Endothelial cell (in vitro differentiated cells): ENCODE data around the gene ARFGEF3. TPM values are rescaled to one million over a fixed set of nuclear protein-coding genes. Genes with fewer than 3 reads are reported as not detected.

Experiments used
- DNase-seq: peaks from one replicate; pipeline ENCODE4 v3.0.0; 2021; ENCODE audit warnings: low spot score
- H3K27ac Mint-ChIP-seq: one replicate; pipeline ENCODE4 v1.8.0; 2021; ENCODE audit warnings: mixed read lengths, inconsistent platforms; ENCODE audit not compliant: unreplicated experiment
- H3K27me3 Mint-ChIP-seq: one replicate; pipeline ENCODE4 v1.8.0; 2021; ENCODE audit warnings: mild to moderate bottlenecking, moderate library complexity, mixed read lengths, inconsistent platforms; ENCODE audit not compliant: unreplicated experiment
- H3K36me3 Mint-ChIP-seq: one replicate; pipeline ENCODE4 v1.8.0; 2021; ENCODE audit warnings: mild to moderate bottlenecking, low read depth, mixed read lengths, inconsistent platforms; ENCODE audit not compliant: unreplicated experiment
- H3K4me1 Mint-ChIP-seq: one replicate; pipeline ENCODE4 v1.8.0; 2021; ENCODE audit warnings: mild to moderate bottlenecking, mixed read lengths, inconsistent platforms; ENCODE audit not compliant: unreplicated experiment
- H3K4me3 Mint-ChIP-seq: one replicate; pipeline ENCODE4 v1.8.0; 2021; ENCODE audit warnings: mild to moderate bottlenecking, mixed read lengths, inconsistent platforms; ENCODE audit not compliant: unreplicated experiment
- H3K9me3 Mint-ChIP-seq: one replicate; pipeline ENCODE4 v1.8.0; 2021; ENCODE audit warnings: mixed read lengths, inconsistent platforms; ENCODE audit not compliant: unreplicated experiment
- total RNA-seq: library from RNA; stranded (reverse); fragmentation: NEBNext Ultra II Directional; extraction: Animal tissue kit (Norgen Biotek cat#: 25700); gene quantifications from one replicate; pipeline ENCODE4 v1.2.1, GENCODE V29; 2021; ENCODE audit not compliant: unreplicated experiment
- TF ChIP-seq, protein P1 (sequence below): fragments of 200-600 bp; sonication (generic); IDR thresholded peaks from one replicate; pipeline ENCODE4 v1.5.0; 2021; ENCODE audit warnings: antibody characterized with exemption; ENCODE audit not compliant: unreplicated experiment

Gene ARFGEF3
- total RNA-seq, 1 donor from 2014 or later, result 6.4 TPM

DNA sequence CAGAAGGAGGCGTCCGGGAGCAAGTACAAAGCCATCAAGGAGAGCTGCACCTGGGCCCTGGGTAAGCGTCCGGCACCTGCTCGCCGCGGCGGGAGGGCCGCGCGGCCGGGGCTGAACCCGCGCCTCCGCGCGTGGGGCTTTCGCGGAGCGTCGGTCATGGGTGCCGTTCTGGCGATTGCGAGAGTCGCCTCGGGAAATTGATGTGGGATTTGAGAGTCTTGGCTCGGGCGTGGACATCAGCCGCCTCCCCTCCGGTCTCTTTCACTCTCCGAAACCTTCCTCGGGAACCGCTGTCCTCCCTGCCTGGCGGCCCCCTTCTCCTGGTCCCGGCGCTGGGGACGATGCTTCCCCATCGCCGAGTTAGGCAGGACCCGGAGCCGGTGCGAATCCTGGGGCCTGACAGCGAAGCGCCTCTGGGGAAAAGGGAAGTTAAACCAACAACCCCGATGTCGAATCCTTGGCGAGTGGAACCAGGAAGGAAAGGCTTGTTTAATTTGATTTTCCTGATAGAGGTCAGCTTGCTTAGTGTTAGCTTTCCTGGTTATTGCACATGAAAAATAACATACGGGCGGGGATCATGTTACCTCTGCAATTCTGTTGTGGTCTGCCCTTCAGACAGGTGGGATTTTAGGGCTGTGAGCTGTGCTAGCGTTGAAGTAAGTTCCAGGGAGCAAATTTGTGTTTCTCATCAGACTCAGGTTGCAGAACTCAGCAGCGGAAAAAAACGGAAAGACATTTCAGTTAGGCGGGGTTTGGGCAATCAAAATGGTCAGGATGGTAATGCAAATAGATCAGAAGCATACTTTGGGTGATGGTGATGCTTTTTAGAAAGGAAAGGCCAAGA, 594 bp downstream of the ARFGEF3 start:
- no peaks in the 10 kb centered on the region for H3K9me3 Mint-ChIP-seq

DNA sequence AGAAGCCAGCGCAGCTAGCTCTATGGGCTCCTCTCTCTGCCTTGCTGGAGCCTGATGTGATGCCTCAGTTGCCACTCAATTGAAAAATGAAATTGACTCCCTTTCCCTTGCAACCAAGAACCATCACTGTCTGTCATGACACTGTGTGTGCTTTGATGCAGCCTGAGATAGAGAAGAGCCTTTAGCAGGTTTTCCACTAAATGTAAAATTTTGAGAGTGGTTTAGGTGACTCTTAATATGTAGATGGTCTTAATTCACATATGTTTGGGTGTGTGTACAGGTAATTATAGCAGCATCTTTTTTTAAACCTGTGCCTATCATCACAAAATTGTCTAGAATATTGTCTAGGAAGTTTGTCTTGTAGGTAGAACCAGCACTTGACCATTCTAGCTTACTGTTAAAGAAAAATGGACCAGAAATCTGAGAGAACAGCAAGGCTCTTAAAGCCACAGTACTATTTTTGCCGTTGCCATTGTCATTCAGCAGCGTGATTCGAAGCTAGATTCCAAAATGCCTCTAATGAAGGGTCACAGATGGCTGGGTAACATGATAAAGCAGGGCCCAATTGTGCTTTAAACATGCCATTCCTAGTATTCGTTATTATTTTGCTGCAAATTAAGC, 1.3 kb downstream of the ARFGEF3 start:
- Mint-ChIP-seq H3K9me3 (no peaks in the 10 kb centered on the region), H3K4me1 (peaks cover 23% of the 10 kb centered on the region), H3K27me3 (peaks cover 14% of the 10 kb centered on the region), H3K4me3 (peak overlapping the region; percentile 86), H3K27ac (no peak overlapping the region), H3K36me3 (no peaks in the 10 kb centered on the region)
- no peak for DNase-seq
- TF ChIP-seq, protein P1, sequence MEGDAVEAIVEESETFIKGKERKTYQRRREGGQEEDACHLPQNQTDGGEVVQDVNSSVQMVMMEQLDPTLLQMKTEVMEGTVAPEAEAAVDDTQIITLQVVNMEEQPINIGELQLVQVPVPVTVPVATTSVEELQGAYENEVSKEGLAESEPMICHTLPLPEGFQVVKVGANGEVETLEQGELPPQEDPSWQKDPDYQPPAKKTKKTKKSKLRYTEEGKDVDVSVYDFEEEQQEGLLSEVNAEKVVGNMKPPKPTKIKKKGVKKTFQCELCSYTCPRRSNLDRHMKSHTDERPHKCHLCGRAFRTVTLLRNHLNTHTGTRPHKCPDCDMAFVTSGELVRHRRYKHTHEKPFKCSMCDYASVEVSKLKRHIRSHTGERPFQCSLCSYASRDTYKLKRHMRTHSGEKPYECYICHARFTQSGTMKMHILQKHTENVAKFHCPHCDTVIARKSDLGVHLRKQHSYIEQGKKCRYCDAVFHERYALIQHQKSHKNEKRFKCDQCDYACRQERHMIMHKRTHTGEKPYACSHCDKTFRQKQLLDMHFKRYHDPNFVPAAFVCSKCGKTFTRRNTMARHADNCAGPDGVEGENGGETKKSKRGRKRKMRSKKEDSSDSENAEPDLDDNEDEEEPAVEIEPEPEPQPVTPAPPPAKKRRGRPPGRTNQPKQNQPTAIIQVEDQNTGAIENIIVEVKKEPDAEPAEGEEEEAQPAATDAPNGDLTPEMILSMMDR, result no peak

More for the DNA sequence above, 594 bp downstream of the ARFGEF3 start:
- TF ChIP-seq, protein P1, result no peak
- Mint-ChIP-seq H3K36me3 (no peaks in the 10 kb centered on the region), H3K4me3 (peak overlapping the region; percentile 86), H3K27me3 (peaks cover 14% of the 10 kb centered on the region), H3K27ac (no peak overlapping the region), H3K4me1 (peaks cover 22% of the 10 kb centered on the region)
- peak; percentile 29 for DNase-seq

DNA sequence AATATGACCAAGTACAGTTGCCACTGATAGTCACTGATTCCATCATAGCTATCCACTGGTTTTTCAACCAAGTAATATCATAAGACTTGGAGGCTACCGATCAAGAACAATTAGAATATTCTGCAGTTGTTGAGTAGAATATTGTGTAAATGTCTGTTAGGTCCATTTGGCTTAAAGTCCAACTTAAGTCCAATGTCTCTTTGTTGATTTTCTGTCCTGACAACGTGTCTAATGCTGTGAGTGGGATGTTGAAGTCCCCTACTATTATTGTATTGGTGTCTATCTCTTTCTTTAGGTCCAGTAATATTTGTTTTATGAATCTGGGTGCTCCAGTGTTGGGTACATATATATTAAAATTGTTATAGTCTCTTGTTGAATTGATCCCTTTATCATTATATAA, 13.9 kb downstream of the ARFGEF3 start:
- Mint-ChIP-seq H3K36me3 (no peaks in the 10 kb centered on the region), H3K4me1 (no peaks in the 10 kb centered on the region)
- no peak for DNase-seq

DNA sequence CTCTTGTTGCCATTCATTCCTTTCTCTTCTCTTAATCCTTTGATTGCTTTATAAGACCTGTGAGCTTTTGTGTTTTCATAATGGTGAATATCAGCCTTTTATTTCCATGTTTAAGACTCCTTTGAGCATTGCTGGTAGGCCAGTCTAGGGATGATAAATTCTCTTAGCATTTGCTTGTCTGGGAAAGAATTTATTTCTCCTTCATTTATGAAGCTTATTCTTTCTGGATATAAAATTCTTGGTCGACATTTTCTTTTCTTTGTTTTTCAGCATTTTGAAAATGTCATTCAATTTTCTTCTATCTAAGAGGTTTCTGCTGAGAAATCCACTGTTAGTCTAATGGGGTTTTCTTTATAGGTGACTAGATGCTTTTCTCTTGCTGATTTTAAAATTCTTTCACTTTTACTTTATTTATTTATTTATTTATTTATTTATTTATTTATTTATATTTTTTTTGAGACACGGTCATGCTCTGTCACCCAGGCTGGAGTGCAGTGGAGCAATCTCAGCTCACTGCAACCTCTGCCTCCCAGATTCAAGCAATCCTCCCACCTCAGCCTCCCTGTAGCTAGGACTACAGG, 15.0 kb downstream of the ARFGEF3 start:
- TF ChIP-seq, protein P1, result no peak
- Mint-ChIP-seq H3K27me3 (no peaks in the 10 kb centered on the region), H3K9me3 (no peaks in the 10 kb centered on the region), H3K4me3 (no peak overlapping the region), H3K4me1 (no peaks in the 10 kb centered on the region), H3K36me3 (no peaks in the 10 kb centered on the region), H3K27ac (no peak overlapping the region)
- DNase-seq, result no peak

More for the DNA sequence above, 13.9 kb downstream of the ARFGEF3 start:
- Mint-ChIP-seq H3K27me3 (peaks cover 1% of the 10 kb centered on the region), H3K4me3 (no peak overlapping the region), H3K27ac (no peak overlapping the region), H3K9me3 (no peaks in the 10 kb centered on the region)
- TF ChIP-seq, protein P1, result no peak
